ENCODE measurements around the gene HIGD2A.

The HIGD2A gene

GRCh38 chr5:176409765-176410164 lies 21.2 kb downstream of the HIGD2A start:
- no peak overlapping the region for H3K4me3 ChIP-seq (ENCODE audit: low read depth, low read length)
- no peak for DNase-seq (ENCODE audit: low read depth, low spot score)
- no peak for TF ChIP-seq CTCF (IDR thresholded peaks at IDR 0.05; ENCODE audit: low read depth, low read length)
- in situ Hi-C loops (cut with HindIII; ENCODE audit: low sequenced_read_pairs), result no loop called here

- DNase-seq (ENCODE audit: low read depth, low spot score), result no peak
- H3K4me3 ChIP-seq (ENCODE audit: low read depth, low read length), result no peak overlapping the region
- in situ Hi-C loops (cut with HindIII; ENCODE audit: low sequenced_read_pairs), result no loop called here
- TF ChIP-seq CTCF (IDR thresholded peaks at IDR 0.05; ENCODE audit: low read depth, low read length), result no peak
Measured at GRCh38 chr5:176410486-176411180, 22.1 kb downstream of the HIGD2A start.

GRCh38 chr5:176412517-176413254 lies 24.1 kb downstream of the HIGD2A start:
- no peak for DNase-seq (ENCODE audit: low read depth, low spot score)
- in situ Hi-C loops (cut with HindIII; ENCODE audit: low sequenced_read_pairs), result no loop called here
- no peak overlapping the region for H3K4me3 ChIP-seq (ENCODE audit: low read depth, low read length)
- no peak for TF ChIP-seq CTCF (IDR thresholded peaks at IDR 0.05; ENCODE audit: low read depth, low read length)

- in situ Hi-C loops (cut with HindIII; ENCODE audit: low sequenced_read_pairs), result no loop called here
- no peak for TF ChIP-seq CTCF (IDR thresholded peaks at IDR 0.05; ENCODE audit: low read depth, low read length)
- no peak overlapping the region for H3K4me3 ChIP-seq (ENCODE audit: low read depth, low read length)
- DNase-seq (ENCODE audit: low read depth, low spot score), result no peak
Measured at GRCh38 chr5:176413255-176413565, 24.7 kb downstream of the HIGD2A start.

GRCh38 chr5:176413709-176414191 lies 25.2 kb downstream of the HIGD2A start:
- H3K4me3 ChIP-seq (ENCODE audit: low read depth, low read length), result no peak overlapping the region
- in situ Hi-C loops (cut with HindIII; ENCODE audit: low sequenced_read_pairs), result no loop called here
- no peak for TF ChIP-seq CTCF (IDR thresholded peaks at IDR 0.05; ENCODE audit: low read depth, low read length)
- DNase-seq (ENCODE audit: low read depth, low spot score), result no peak

- TF ChIP-seq CTCF (IDR thresholded peaks at IDR 0.05; ENCODE audit: low read depth, low read length), result no peak
- no peak for DNase-seq (ENCODE audit: low read depth, low spot score)
- in situ Hi-C loops (cut with HindIII; ENCODE audit: low sequenced_read_pairs), result no loop called here
- H3K4me3 ChIP-seq (ENCODE audit: low read depth, low read length), result no peak overlapping the region
Measured at GRCh38 chr5:176414704-176415103, 26.2 kb downstream of the HIGD2A start.
